GM12865 (cell line): ENCODE results near the gene SEMG1.

ENCODE experiments used
- DNase-seq: peaks from one replicate; pipeline ENCODE4 v3.0.0; 2010; ENCODE audit warnings: low read depth
- H3K4me3 ChIP-seq: 2 replicates; pipeline ENCODE4 v1.5.1; 2011; ENCODE audit warnings: mild to moderate bottlenecking, low read depth, low read length, control low read depth
- TF ChIP-seq, protein P1 (sequence below): IDR thresholded peaks from 2 replicates; pipeline ENCODE4 v1.5.1; 2011; ENCODE audit warnings: low read length, control low read depth, low read depth, inconsistent platforms; ENCODE audit not compliant: insufficient read depth; ENCODE audit errors: missing control alignments

Gene SEMG1

DNA sequence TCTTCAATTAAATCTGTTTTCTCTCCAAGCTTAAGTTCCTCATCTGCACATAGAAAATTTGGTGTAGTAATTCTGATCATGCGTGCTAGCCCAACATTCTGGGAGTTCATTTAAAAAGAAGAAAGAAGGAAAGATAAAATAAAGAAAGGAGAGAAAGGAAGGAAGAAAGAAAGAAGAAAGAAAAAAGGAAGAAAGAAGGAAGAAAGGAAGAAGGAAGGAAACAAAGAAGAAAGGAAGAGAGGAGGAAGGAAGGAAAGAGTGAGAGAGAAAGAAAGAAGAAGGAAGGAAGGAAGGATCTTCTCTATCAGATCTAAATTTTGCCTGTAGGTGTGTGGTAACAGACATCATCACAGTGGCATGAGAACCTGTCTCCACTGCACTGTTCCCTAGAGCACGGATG, 31.3 kb downstream of the SEMG1 start:
- DNase-seq: no peak
- no peak overlapping the region for H3K4me3 ChIP-seq
- TF ChIP-seq, protein P1, sequence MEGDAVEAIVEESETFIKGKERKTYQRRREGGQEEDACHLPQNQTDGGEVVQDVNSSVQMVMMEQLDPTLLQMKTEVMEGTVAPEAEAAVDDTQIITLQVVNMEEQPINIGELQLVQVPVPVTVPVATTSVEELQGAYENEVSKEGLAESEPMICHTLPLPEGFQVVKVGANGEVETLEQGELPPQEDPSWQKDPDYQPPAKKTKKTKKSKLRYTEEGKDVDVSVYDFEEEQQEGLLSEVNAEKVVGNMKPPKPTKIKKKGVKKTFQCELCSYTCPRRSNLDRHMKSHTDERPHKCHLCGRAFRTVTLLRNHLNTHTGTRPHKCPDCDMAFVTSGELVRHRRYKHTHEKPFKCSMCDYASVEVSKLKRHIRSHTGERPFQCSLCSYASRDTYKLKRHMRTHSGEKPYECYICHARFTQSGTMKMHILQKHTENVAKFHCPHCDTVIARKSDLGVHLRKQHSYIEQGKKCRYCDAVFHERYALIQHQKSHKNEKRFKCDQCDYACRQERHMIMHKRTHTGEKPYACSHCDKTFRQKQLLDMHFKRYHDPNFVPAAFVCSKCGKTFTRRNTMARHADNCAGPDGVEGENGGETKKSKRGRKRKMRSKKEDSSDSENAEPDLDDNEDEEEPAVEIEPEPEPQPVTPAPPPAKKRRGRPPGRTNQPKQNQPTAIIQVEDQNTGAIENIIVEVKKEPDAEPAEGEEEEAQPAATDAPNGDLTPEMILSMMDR: no peak

DNA sequence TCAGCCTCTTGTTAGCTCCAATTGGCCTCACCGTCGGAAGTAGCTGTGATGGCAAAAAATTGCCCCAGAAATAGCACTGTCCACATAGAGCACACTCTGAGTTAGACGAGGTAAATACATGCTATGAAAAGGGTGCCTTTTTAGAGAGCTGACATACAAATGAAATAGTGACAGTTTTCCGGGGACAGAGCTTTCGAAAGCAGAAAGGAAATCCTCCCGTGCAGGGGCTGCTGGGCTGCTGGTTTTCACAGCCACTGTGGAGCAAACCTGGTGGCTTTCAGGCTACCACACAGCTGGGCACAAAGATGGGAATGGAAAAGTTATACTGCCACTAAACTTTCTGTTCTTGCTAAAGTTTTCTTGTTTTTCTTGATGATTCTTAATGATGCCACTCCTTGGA, 39.3 kb downstream of the SEMG1 start:
- no peak overlapping the region for H3K4me3 ChIP-seq
- TF ChIP-seq, protein P1: no peak
- no peak for DNase-seq

DNA sequence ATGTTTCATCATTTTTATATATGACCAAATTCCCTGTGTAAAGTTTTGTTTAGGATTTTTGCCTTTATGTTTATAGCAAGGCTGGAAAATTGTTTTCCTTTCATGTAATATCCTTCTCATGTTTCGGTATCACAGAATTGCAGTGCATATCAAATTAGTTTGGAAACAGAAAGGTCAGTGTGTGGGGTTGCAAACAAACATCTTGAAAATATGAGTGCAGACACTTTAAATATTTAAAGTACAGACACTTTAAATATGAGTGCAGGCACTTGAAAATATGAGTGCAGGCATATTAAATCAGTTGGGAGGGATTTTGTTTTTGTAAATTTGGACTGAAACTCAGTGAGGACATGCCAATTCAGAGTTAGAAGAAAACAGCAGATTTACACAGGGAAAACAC, 41.0 kb downstream of the SEMG1 start:
- no peak for DNase-seq
- TF ChIP-seq, protein P1: no peak

DNA sequence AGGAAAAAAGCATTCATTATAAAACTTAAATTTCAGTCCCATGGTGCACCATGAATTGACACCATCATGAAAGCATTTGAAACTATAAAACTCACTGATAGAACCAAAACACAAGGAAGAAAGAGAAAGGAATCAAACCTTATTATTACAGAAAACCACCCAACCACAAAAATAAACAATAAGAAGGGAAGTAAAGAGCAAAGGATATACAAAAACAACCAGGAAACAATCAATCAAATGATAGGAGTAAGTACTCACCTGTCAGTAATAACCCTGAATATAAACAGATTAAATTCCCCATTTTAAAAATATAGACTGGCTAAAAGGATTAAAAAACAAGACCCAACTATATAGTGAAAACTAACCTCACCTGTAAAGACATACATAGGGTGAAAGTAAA, 41.8 kb downstream of the SEMG1 start:
- H3K4me3 ChIP-seq: no peak overlapping the region
- DNase-seq: no peak
- TF ChIP-seq, protein P1: no peak

More for the DNA sequence above, 41.0 kb downstream of the SEMG1 start:
- H3K4me3 ChIP-seq: no peak overlapping the region

DNA sequence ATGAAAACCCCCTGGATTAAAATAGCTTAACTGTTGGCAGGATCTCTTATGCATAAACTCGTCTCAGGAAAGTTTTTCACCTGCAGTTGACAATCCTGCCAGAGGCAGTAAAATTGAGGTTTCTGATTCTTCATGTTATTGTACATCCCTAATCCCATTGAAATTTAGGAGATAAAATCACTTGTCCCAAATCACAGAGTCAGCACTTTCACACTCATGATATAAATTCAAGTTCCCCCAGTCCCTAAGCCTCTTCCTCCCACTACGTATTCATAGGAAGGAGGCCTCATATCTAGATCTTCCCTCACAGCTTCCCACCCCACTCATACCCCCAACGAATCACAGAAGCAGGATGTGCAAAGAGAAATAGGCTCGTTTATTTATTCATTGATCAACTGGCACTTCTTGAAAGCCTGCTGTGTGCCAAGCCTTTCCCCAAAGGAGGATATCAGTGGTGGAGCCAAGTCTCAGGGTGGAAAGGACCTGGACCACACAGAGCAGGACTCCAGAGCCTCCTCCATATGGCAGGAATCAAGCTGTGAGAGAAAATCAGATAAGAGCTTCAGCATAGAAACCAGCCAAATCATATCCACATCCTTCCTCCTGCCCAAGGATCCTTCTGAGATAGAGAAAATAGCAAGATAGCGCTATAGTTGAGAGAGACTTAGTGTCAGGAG, 45.2 kb downstream of the SEMG1 start:
- TF ChIP-seq, protein P1: no peak
- H3K4me3 ChIP-seq: no peak overlapping the region
- no peak for DNase-seq

DNA sequence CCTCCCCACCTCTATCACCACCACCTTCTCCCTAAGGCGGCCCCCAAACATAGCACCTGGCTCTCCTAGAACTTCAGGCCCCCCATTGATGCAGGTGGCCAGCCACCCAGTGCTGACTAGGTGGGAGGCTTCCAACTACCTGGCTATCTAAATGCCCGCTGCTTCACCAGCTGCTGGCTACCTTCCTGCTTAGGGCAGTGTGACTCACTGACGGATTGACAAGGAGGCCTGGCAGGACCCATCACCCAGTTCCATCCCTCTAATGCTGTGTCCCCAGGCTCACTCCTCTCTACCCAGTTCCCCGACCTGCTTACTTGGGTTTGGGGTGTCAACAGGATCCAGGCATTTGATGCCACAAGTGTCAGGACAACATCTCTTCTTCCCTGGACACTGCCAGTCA, 46.4 kb downstream of the SEMG1 start:
- DNase-seq: no peak
- H3K4me3 ChIP-seq: no peak overlapping the region
- TF ChIP-seq, protein P1: no peak
